Lung (tissue), 12 donors: ENCODE measurements around the gene CNTNAP2. TPM values are rescaled to one million over a fixed set of nuclear protein-coding genes. Genes with fewer than 3 reads are reported as not detected.

Experiments
- ATAC-seq: fragments of 200-7000 bp; cut with Tn5 transposase; one replicate; pipeline ENCODE4 v1.9.1; 2020; ENCODE audit warnings: moderate number of reproducible peaks; ENCODE audit not compliant: insufficient read depth, low FRiP score
- DNase-seq, 3 donors: peaks; one replicate each; pipeline ENCODE4 v3.0.0-alpha.2; 2013 to 2017
- H3K27ac ChIP-seq, 2 donors: one replicate each; pipeline ENCODE4 v1.5.1; 2013; ENCODE audit warnings: mild to moderate bottlenecking in 2 of 2, moderate library complexity in 2 of 2, control low read depth in 1 of 2, inconsistent platforms in 1 of 2, low read depth in 1 of 2, low read length in 1 of 2
- H3K27me3 ChIP-seq, 3 donors: one replicate each; pipeline ENCODE4 v1.5.1; 2013; ENCODE audit warnings: low read length in 2 of 3; ENCODE audit not compliant: control insufficient read depth in 3 of 3, insufficient read depth in 3 of 3
- H3K36me3 ChIP-seq, 4 donors: one replicate each; pipeline ENCODE4 v1.5.1; 2013; ENCODE audit warnings: low read length in 4 of 4, mild to moderate bottlenecking in 1 of 4, moderate library complexity in 1 of 4; ENCODE audit not compliant: control insufficient read depth in 4 of 4, insufficient read depth in 4 of 4
- H3K4me1 ChIP-seq, 5 donors: one replicate each; pipeline ENCODE4 v1.5.1; 2013; ENCODE audit warnings: low read length in 5 of 5, mild to moderate bottlenecking in 2 of 5, moderate library complexity in 1 of 5; ENCODE audit not compliant: control insufficient read depth in 5 of 5, insufficient read depth in 5 of 5
- H3K4me3 ChIP-seq: one replicate; pipeline ENCODE4 v1.5.1; 2013; ENCODE audit warnings: mild to moderate bottlenecking, control low read depth, moderate library complexity
- H3K9ac ChIP-seq, 2 donors: one replicate each; pipeline ENCODE4 v1.5.1; 2013; ENCODE audit warnings: low read length in 2 of 2, control low read depth in 1 of 2; ENCODE audit not compliant: insufficient read depth in 1 of 2
- H3K9me3 ChIP-seq, 4 donors: one replicate each; pipeline ENCODE4 v1.5.1; 2013; ENCODE audit warnings: low read length in 3 of 4, mild to moderate bottlenecking in 1 of 4, moderate library complexity in 1 of 4; ENCODE audit not compliant: control insufficient read depth in 4 of 4, insufficient read depth in 3 of 4
- CTCF ChIP-seq: IDR thresholded peaks from 2 replicates; pipeline ENCODE4 v1.5.1; 2012; ENCODE audit warnings: mild to moderate bottlenecking; ENCODE audit errors: control extremely low read depth, extremely low read depth
- WGBS, 2 donors: extraction: QIAGEN DNeasy Blood & Tissue Kit; methylation state at CpG; one replicate each; pipeline ENCODE4 v1.1.7; 2013; 5-methylcytosine and 5-hydroxymethylcytosine counted together
- polyA plus RNA-seq, 2 donors: library from polyadenylated mRNA; stranded (reverse); fragments of 200-250 nt; gene quantifications; one replicate each; pipeline ENCODE4 v1.2.1, GENCODE V29; 2013
- total RNA-seq, 2 donors: library from RNA; depleted of rRNA in 1 of 2; stranded (reverse); fragments of >200 nt in 1 of 2; gene quantifications; one replicate each; pipeline ENCODE4 v1.2.1, GENCODE V29; 2014 to 2021
- donor health status: control.
- donor health status: control.
- donor health status: Bipolar disorder and iron deficiency.
- donor health status: healthy.
- donor health status: DM: yes; HTN: yes; CAD: no.

CNTNAP2 gene
- total and polyA plus RNA-seq, 4 donors, result 0.18 to 45.3 (median 0.52) TPM

GRCh38 chr7:147803151-147803550, 1686.5 kb downstream of the CNTNAP2 start:
- Histone ChIP-seq H3K9me3 (no peaks in the 10 kb centered on the region), H3K27me3 (no peaks in the 10 kb centered on the region), H3K4me3 (no peak overlapping the region), H3K4me1 (peaks cover 0 to 18% (median 0%) of the 10 kb centered on the region in 5 donors), H3K36me3 (no peaks in the 10 kb centered on the region), H3K27ac (no peak overlapping the region), H3K9ac (no peak overlapping the region)
- WGBS, 2 donors, result 81 to 86% methylated on average over 3 of the region's 3 CpGs
- DNase-seq (no peak), ATAC-seq (no peak)
- TF ChIP-seq CTCF, result no peak

DNA sequence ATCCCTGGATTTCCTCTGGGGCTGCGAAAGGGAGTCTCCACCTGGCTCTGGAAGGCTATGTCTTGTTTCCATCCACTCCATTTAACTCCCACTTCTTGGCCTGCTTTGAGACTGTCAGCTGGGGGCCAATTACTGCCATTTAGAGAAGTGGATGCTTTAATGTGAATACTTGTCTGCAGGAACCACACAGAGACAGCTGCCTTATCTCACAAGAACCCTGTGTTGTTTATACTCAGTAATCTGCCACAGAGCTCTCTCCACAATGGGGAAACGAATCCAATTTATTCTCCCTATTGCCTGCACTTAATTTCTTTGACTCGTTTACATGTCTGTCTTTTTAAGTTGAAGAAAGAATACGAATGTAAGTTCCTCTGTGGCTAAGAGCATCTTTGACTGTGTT, 1687.0 kb downstream of the CNTNAP2 start:
- TF ChIP-seq CTCF, result no peak
- Histone ChIP-seq H3K4me1 (peaks cover 0 to 14% (median 0%) of the 10 kb centered on the region in 5 donors), H3K4me3 (no peak overlapping the region), H3K36me3 (no peaks in the 10 kb centered on the region), H3K9ac (no peak overlapping the region), H3K9me3 (no peaks in the 10 kb centered on the region), H3K27me3 (no peaks in the 10 kb centered on the region), H3K27ac (no peak overlapping the region)
- 23 to 30% methylated on average over 4 of the region's 4 CpGs for WGBS, 2 donors
- no peak for ATAC-seq
- peak; percentile 83 to 97 (median 97) for DNase-seq

DNA sequence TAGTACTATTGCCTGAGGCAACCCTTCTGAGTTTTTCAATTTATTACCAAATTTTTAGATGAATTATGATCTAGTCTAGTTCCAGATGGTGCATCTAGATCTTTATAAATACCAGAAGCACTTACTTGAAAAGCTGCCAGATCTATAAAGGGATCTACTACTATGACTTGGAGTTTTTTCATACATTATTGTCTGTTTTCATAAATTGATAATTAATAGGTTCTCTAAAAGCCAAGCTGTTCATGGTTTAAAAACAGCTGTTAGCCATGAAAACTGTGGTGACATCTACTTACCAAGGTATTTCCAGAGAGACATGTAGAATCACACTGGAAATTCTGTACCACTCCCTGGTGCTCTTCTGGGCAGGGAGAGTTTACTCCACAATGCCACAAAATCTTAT, 1687.4 kb downstream of the CNTNAP2 start:
- no peaks in the 10 kb centered on the region for H3K27me3 ChIP-seq
- H3K9me3 ChIP-seq, result no peaks in the 10 kb centered on the region
- no peak for TF ChIP-seq CTCF
- no peaks in the 10 kb centered on the region for H3K36me3 ChIP-seq
- peaks cover 0 to 11% (median 0%) of the 10 kb centered on the region in 5 donors for H3K4me1 ChIP-seq
- H3K27ac ChIP-seq, result no peak overlapping the region
- no peak overlapping the region for H3K4me3 ChIP-seq
- DNase-seq (no peak), ATAC-seq (no peak)
- no peak overlapping the region for H3K9ac ChIP-seq

DNA sequence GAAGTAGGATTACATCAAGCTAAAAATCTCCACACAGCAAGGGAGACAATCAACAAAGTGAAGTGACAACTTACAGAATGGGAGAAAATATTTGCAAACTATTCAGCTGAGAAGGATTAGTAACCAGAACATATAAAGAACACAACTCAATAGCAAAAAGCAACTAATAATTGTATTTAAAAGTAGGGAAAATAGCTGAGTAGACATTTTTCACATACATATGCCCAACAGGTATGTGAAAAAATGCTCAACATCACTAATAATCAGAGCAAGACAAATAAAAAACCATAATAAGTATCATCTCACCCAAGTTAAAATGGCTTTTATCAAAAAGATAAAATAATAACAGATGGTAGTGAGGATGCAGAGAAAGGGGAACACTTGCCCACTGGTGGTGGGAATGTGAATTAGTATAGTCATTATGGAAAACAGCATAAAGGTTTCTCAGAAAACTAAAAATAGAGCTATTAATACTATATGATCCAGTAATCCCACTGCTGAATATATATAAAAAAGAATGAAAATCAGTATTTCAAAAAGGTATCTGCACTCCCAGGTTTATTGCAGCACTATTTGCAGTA, 1689.5 kb downstream of the CNTNAP2 start:
- Histone ChIP-seq H3K4me1 (peaks cover 0 to 18% (median 0%) of the 10 kb centered on the region in 5 donors), H3K27ac (no peak overlapping the region), H3K27me3 (no peaks in the 10 kb centered on the region), H3K9ac (no peak overlapping the region), H3K4me3 (no peak overlapping the region), H3K36me3 (no peaks in the 10 kb centered on the region), H3K9me3 (no peaks in the 10 kb centered on the region)
- ATAC-seq (no peak), DNase-seq (no peak)
- TF ChIP-seq CTCF, result no peak
